IPS DF 6.9 (cell line): Measurements from ENCODE around the gene HNRNPUL2.

Experiments used
- DNase-seq: peaks from one replicate; pipeline ENCODE4 v3.0.0-alpha.2; 2013; ENCODE audit warnings: low read depth, low spot score
- H3K27ac ChIP-seq: one replicate; pipeline ENCODE4 v1.5.1; 2013; ENCODE audit warnings: low read length, control low read depth
- H3K27me3 ChIP-seq: 2 replicates; pipeline ENCODE4 v1.6.1; 2013; ENCODE audit warnings: mild to moderate bottlenecking, low read length; ENCODE audit not compliant: control insufficient read depth, insufficient read depth
- H3K36me3 ChIP-seq: 2 replicates; pipeline ENCODE4 v1.6.1; 2013; ENCODE audit warnings: low read length; ENCODE audit not compliant: control insufficient read depth, insufficient read depth
- H3K4me1 ChIP-seq: 2 replicates; pipeline ENCODE4 v1.6.1; 2013; ENCODE audit warnings: low read length; ENCODE audit not compliant: control insufficient read depth, insufficient read depth
- H3K4me3 ChIP-seq: 2 replicates; pipeline ENCODE4 v1.5.1; 2013; ENCODE audit warnings: mild to moderate bottlenecking, low read length
- H3K9me3 ChIP-seq: 2 replicates; pipeline ENCODE4 v1.6.1; 2013; ENCODE audit warnings: low read length, inconsistent platforms; ENCODE audit not compliant: control insufficient read depth, insufficient read depth
- WGBS: extraction: QIAGEN DNeasy Blood & Tissue Kit; methylation state at CpG from one replicate; pipeline ENCODE4 v1.1.7; 2013; ENCODE audit warnings: mixed read lengths, missing lambda C conversion rate; ENCODE audit not compliant: insufficient read length, insufficient coverage; 5-methylcytosine and 5-hydroxymethylcytosine counted together

The HNRNPUL2 gene

GRCh38 chr11:62712276-62712812 is 14.9 kb downstream of the HNRNPUL2 start:
- no peaks in the 10 kb centered on the region for H3K9me3 ChIP-seq
- WGBS, result no CpG with 5 or more reads among the region's 6 CpGs
- DNase-seq, result no peak
- H3K36me3 ChIP-seq, result peaks cover 14% of the 10 kb centered on the region; the same call in 1 of the 2 replicates
- H3K27ac ChIP-seq, result no peak overlapping the region
- H3K4me1 ChIP-seq, result no peaks in the 10 kb centered on the region; the same call in 1 of the 2 replicates
- no peaks in the 10 kb centered on the region for H3K27me3 ChIP-seq
- H3K4me3 ChIP-seq, result no peak overlapping the region

GRCh38 chr11:62710001-62710345 is 17.3 kb downstream of the HNRNPUL2 start:
- H3K27me3 ChIP-seq, result no peaks in the 10 kb centered on the region
- H3K4me3 ChIP-seq, result peak overlapping the region; percentile 50; the same call in 1 of the 2 replicates
- peak overlapping the region; percentile 11 for H3K27ac ChIP-seq
- no peak for DNase-seq
- H3K4me1 ChIP-seq, result no peaks in the 10 kb centered on the region; the same call in 1 of the 2 replicates
- no peaks in the 10 kb centered on the region for H3K9me3 ChIP-seq
- no CpG with 5 or more reads among the region's 7 CpGs for WGBS
- H3K36me3 ChIP-seq, result peaks cover 9% of the 10 kb centered on the region; the same call in 1 of the 2 replicates

GRCh38 chr11:62709247-62710000 is 17.8 kb downstream of the HNRNPUL2 start:
- Histone ChIP-seq H3K9me3 (no peaks in the 10 kb centered on the region), H3K27ac (peak overlapping the region; percentile 11), H3K4me1 (no peaks in the 10 kb centered on the region; the same call in 1 of the 2 replicates), H3K27me3 (no peaks in the 10 kb centered on the region), H3K4me3 (peak overlapping the region; percentile 76; the same call in 1 of the 2 replicates), H3K36me3 (peaks cover 5% of the 10 kb centered on the region; the same call in 1 of the 2 replicates)
- no CpG with 5 or more reads among the region's 47 CpGs for WGBS
- DNase-seq, result peak; percentile 97

GRCh38 chr11:62708793-62709192 is 18.5 kb downstream of the HNRNPUL2 start:
- WGBS, result no CpG with 5 or more reads among the region's 7 CpGs
- no peak overlapping the region for H3K27ac ChIP-seq
- no peaks in the 10 kb centered on the region; the same call in 1 of the 2 replicates for H3K4me1 ChIP-seq
- H3K9me3 ChIP-seq, result no peaks in the 10 kb centered on the region
- H3K4me3 ChIP-seq, result peak overlapping the region; percentile 76; the same call in 1 of the 2 replicates
- H3K27me3 ChIP-seq, result no peaks in the 10 kb centered on the region
- peaks cover 2% of the 10 kb centered on the region; the same call in 1 of the 2 replicates for H3K36me3 ChIP-seq
- no peak for DNase-seq

- H3K4me3 ChIP-seq, result no peak overlapping the region; the same call in 1 of the 2 replicates
- H3K27me3 ChIP-seq, result no peaks in the 10 kb centered on the region
- H3K27ac ChIP-seq, result no peak overlapping the region
- no peak for DNase-seq
- H3K4me1 ChIP-seq, result no peaks in the 10 kb centered on the region; the same call in 1 of the 2 replicates
- no CpG with 5 or more reads among the region's 5 CpGs for WGBS
- H3K9me3 ChIP-seq, result no peaks in the 10 kb centered on the region
- H3K36me3 ChIP-seq, result peaks cover 2% of the 10 kb centered on the region; the same call in 1 of the 2 replicates
These were observed 18.9 kb downstream of the HNRNPUL2 start for GRCh38 chr11:62708392-62708791.

GRCh38 chr11:62707277-62707861 is 19.9 kb downstream of the HNRNPUL2 start, which contains the start of the genes BSCL2 and GNG3:
BSCL2 (minus strand) TSS chr11:62707424; CDS start chr11:62707195, 229 bp downstream.
GNG3 (plus strand) TSS chr11:62707676; CDS start chr11:62708296, 620 bp downstream.
- H3K27me3 ChIP-seq, result no peaks in the 10 kb centered on the region
- no peaks in the 10 kb centered on the region; the same call in 1 of the 2 replicates for H3K4me1 ChIP-seq
- DNase-seq, result peak; percentile 95
- no peak within 1 kb of the TSS for H3K27ac ChIP-seq
- no peaks in the 10 kb centered on the region for H3K9me3 ChIP-seq
- peaks cover 2% of the 10 kb centered on the region; the same call in 1 of the 2 replicates for H3K36me3 ChIP-seq
- no CpG with 5 or more reads among the region's 10 CpGs for WGBS
- peak within 1 kb of the TSS; percentile 70; the same call in 1 of the 2 replicates for H3K4me3 ChIP-seq

GRCh38 chr11:62706850-62707247 is 20.4 kb downstream of the HNRNPUL2 start:
- no peaks in the 10 kb centered on the region for H3K9me3 ChIP-seq
- no peaks in the 10 kb centered on the region for H3K27me3 ChIP-seq
- DNase-seq, result no peak
- H3K4me3 ChIP-seq, result peak overlapping the region; percentile 70; the same call in 1 of the 2 replicates
- H3K4me1 ChIP-seq, result no peaks in the 10 kb centered on the region; the same call in 1 of the 2 replicates
- no peaks in the 10 kb centered on the region for H3K36me3 ChIP-seq
- WGBS, result no CpG with 5 or more reads among the region's 8 CpGs
- H3K27ac ChIP-seq, result no peak overlapping the region

GRCh38 chr11:62705880-62706849 is 21.1 kb downstream of the HNRNPUL2 start:
- H3K36me3 ChIP-seq, result no peaks in the 10 kb centered on the region
- no peak for DNase-seq

GRCh38 chr11:62705413-62705812 is 21.8 kb downstream of the HNRNPUL2 start:
- peak overlapping the region; percentile 57; the same call in 1 of the 2 replicates for H3K4me3 ChIP-seq
- no peak overlapping the region for H3K27ac ChIP-seq
- no CpG with 5 or more reads among the region's 7 CpGs for WGBS
- no peaks in the 10 kb centered on the region for H3K27me3 ChIP-seq
- no peak for DNase-seq
- H3K36me3 ChIP-seq, result no peaks in the 10 kb centered on the region
- H3K4me1 ChIP-seq, result no peaks in the 10 kb centered on the region; the same call in 1 of the 2 replicates
- H3K9me3 ChIP-seq, result no peaks in the 10 kb centered on the region

More at GRCh38 chr11:62705880-62706849, 21.1 kb downstream of the HNRNPUL2 start:
- Histone ChIP-seq H3K27ac (no peak overlapping the region), H3K4me3 (peak overlapping the region; percentile 70; the same call in 1 of the 2 replicates), H3K27me3 (no peaks in the 10 kb centered on the region), H3K4me1 (no peaks in the 10 kb centered on the region; the same call in 1 of the 2 replicates), H3K9me3 (no peaks in the 10 kb centered on the region)
- WGBS, result no CpG with 5 or more reads among the region's 73 CpGs
